ENCODE measurements around the gene CAB39L.

The CAB39L gene

DNA sequence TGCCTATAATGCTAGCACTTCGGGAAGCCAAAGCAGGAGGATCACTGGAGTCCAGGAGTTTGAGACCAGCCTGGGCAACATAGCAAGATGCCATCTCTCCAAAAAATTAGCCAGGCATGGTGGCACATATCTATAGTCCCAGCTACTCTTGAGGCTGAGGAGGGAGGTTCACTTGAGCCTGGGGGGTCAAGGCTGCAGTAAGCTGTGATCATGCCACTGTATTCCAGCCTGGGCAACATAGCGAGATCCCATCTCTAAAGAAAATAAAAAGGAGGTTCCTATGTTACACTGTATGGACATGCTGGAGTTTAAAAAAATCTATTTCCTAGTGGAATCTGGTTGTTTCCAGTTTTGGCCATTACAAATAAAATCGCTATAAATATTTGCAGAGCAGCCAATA lies 2.6 kb downstream of the CAB39L start:
- DNase-seq = no peak

DNA sequence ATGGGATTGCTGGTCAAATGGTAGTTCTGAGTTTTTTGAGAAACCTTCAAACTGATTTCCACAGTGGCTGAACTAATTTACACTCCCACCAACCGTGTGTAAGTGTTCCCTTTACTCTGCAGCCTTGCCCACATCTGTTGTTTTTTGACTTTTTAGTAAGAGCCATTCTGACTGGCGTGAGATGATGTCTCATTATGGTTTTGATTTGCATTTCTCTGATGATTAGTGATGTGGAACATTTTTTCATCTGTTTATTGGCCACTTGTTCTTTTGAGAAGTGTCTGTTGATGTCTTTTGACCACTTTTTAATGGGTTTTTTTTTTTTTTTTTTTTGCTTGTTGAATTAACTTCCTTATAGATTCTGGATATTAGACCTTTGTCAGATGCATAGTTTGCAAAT lies 4.3 kb downstream of the CAB39L start:
- DNase-seq = no peak

DNA sequence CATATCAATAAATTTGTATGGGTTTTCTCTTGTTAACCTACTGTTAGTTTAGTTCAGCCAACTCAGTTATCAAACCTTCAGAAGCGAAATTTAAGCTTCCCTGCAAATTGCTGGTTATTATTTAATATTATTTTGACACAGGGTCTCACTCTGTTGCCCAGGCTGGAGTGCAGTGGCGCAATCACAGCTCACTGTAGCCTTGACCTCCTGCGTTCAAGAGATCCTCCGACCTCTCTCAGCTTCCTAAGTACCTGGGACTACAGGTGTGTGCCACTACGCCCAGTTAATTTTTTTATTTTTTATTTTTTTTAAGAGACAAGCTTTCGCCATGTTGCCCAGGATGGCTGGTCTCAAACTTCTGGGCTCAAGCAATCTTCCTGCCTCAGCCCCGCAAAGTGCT lies 6.2 kb downstream of the CAB39L start:
- no peak for DNase-seq

DNA sequence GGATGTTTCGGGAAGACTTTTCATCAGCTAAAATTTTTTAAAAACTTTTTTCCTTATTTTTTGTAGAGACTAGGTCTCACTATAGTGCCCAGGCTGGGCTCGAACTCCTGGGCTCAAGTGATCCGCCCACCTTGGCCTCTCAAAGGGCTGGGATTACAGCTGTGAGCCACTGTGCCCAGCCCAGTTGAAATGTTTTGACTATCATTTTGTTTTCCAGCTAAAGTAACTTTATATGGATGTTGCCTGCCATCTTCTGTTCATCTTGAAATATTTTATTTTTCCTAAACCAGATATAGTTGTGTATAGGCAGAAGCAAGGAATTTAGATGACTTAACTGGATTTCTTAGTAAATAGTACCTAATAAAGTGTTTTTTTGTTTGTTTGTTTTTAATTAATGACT lies 7.0 kb downstream of the CAB39L start:
- DNase-seq = peak; percentile 30

DNA sequence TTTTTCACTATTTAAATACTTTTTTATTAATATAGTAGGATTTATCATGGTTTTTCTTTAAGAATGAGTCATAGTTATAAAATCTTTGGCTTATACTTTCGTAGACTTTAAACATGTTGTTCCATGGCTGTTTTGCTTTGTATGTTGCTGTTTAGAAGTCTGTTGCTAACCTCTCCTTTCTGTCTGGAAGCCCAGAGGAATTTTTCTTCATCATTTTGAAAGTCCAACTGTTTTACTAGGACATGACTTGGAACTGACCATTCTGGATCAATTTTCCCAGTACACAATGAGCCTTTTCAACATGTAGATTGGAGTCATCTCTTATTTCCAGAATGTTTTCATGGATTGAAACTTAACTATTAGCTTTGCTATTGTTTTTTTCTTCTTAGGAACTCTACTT lies 7.9 kb downstream of the CAB39L start:
- DNase-seq = no peak

DNA sequence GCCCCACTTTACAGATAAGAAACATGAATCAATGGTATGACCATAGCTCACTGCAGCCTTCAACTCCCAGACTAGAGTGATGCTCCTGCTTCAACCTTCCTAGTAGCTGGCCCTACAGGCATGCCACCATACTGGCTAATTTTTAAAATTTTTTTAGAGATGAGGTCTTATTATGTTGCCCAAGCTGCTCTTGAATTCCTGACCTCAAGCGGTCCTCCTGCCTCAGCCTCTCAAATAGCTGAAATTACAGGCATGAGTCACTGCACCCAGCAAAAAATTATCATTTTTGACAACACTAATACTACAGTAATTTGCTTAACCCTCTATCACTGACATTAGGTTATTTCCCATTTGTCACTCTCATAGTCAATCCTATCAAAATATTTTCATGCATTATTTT lies 14.7 kb downstream of the CAB39L start:
- no peak for DNase-seq

DNA sequence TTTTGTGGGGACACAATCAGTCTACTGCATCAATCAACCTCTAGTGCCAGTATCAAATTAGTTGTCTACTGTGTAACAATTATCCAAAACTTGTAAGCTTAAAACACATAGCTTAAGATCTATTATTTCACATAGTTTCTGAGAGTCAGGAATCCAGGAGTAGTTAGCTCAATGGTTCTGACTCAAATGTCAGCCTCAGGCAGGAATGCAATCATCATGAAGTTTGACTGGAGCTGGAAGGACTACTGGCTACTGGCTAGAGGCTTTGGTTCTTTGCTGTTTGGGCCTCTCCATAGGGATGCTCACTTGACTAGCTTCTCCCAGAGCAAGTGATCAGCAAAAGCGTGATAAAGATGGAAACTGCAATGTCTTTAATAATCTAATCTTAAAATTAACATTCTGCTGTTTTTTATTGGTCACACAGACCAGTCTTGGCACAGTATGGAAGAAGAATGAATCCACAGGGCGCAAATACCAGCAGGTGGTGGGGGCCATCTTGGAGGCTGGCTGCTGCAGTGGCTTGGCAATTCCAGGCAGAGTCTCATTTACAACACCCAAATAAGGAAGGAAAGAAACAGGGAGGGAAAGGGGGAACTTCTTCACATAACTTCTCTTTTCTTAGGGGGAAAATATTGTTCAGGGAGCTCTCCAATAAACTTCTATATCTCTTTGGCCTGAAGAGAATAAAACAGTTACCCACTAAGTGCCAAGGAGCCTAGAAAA lies 15.7 kb downstream of the CAB39L start:
- no peak for DNase-seq

DNA sequence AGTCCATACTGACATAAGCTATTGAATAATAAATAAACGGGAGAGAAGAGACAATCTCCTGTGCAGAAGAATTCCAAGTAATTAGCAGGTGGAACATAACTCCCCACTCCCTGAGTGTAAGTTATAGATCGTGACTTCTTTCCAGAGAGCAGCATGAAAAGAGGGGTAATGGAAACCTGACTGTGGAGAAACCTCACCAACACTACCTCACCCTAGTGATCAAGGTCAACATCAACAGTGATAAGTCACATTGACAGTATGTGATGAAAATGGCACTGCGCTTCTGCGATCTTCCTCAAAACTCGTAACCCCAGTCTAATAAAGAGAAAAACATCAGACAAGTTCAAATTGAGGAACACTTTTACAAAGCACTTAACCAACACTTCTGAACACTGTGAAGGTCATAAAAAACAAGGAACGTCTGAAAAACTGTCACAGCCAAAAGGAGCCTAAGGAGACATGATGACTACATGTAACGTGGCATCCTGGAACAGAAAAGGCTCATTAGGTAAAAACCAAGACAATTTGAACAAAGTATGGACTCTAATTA lies 19.8 kb downstream of the CAB39L start:
- DNase-seq = no peak

DNA sequence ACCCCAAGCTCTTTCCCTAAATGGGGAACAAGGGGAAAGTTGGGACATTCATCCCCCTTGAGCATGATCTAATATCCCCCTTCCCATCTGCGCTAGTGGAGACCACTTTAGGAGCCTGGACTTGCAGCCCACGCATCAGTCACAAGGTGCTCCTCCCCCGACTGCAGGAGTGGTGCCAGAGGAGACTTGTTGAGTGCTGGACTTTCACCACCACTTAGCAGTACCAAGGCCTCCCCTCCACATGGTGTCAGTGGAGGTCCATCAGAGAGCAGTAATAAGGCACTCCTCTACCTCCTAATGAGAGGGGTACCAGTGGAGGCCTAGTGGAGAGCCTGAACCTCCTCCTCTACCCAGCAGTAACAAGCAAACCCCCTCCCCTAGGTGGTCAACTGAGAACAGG lies 22.5 kb downstream of the CAB39L start:
- no peak for DNase-seq

DNA sequence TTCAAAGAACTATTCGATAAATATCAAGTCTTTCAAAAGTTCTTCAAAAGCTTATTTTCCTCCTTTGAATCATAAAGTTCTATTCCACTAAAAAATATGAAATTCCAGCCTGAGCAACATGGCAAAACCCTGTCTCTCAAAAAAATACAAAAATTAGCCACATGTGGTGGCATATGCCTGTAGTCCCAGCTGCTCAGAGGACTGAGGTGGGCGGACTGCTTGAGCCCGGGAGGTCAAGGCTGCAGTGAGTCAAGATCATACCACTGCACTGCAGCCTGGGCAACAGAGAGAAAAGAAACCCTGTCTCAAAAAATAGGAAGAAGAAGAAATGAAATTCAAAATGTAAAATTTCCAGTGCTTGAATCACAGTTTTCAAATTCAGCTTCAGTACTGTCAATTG lies 24.6 kb downstream of the CAB39L start:
- no peak for DNase-seq

DNA sequence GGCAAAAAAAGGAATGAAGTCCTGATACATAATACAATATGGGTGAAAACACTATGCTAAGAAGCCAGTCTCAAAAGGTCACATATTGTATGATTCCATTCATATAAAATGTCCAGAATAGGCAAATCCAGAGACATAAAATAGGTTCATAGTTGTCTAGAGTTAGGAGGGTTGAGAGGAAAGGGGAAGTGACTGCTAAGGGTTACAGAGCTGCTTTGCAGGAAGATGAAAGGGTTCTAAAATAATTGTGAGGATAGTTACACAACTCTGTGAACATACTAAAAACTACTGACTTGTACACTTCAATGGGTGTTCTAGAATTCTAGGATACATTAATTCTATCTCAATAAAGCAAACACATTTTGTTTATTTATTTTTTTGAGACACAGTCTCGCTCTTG lies 25.7 kb downstream of the CAB39L start:
- no peak for DNase-seq

DNA sequence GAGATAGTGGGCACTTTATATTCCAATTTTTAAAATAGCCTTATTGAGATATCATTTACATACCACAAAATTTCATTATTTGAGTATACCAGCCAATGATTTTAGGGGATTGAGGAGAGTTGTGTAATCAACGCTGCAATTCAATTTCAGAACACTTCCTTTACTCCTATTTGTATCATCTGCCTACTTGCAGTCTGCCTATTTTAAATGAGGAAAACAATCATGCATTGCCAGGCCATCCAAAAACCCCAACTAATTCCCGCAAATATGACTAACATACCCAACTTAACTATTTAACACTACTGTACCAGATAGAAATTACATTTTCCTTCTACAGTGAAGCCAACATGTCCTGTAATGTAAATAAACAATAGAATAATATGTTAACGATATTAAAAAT lies 26.7 kb downstream of the CAB39L start:
- no peak for DNase-seq

DNA sequence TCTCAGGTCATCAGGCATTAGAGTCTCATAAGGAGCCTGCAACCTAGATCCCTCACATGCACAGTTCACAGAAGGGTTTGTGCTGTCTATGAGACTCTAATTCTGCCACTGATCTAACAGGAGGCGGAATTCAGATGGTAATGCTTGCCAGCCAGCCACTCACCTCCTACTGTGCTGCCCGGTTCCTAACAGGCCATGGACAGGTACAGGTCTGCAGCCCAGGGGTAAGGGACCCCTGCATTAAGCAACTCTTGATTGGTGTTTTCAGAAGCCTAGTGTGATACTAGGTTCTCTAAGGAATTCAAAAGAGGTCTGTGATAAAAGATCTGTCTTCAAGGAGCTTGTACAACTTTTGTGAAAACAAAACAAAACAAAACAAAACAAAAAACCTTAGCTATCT lies 31.1 kb downstream of the CAB39L start:
- no peak for DNase-seq

DNA sequence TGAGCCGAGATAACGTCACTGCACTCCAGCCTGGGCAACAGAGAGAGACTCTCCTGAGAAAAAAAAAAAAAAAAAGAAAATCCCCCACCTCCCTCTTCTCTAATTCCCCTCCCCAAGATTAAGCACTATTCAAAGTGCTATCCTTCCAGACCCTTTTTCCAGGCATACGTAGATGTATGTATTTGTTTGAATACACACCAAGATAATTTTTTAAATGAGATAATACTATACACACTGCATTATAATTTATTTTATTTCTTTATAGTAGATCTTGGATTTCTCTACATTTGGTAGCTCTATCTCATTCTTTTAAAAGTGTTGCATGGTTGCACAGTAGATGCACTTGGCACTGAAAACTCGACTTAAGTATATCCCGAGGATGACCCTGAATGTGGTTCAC lies 32.5 kb downstream of the CAB39L start:
- DNase-seq = no peak

DNA sequence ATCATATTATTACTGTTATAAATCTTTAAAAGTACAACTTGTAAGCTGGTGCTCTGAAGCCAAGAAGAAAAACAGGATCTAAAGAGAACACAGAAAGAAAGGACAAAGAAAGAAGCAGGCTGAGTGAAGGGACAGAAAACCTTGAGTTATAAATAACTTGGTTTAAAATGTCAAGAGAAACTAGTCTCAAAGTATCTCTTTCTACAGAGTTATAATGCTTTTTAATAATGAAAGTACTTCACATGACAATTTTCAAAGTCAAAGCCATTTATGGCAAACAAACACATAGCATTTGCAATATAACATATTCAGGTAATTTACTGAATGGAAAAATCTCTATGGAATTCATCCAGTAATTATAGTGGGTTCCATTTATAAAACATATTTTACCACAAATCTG lies 33.4 kb downstream of the CAB39L start:
- DNase-seq = no peak

DNA sequence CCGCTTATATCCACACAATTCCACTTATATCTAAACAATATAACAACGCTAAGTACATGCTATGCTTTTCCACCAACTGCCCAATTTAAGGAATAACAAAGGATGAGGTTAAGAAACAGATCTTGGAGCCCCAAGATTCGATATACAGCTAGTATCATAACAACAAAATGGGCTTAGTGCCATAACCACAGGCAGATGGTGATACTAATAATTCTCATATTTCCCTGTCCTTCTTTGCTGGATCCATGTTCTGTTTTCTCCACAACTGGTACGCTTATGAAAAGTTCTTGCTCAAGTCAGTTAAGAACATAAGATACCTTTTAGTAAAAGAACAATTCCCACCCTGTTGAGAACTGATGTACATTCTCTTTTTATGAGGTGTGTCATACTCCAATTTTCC lies 33.9 kb downstream of the CAB39L start:
- DNase-seq = no peak

DNA sequence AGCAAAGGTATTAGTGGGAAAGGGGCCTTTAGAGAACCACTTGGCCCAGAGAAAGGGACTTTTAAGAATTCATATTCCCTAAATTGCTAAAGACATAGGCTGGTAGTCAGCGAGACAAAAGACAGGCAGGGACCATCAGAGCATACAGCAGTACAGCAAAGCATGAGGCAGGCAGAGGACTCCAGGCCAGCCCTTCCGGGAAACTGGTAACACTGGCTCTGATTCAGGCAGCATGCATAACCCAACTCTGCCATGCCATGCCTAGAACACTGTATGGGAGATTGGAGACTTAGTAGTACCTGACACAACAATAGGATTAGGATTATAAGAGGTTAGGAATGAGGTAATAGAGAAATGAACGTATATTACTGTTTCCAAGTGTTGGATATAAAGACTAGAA lies 34.9 kb downstream of the CAB39L start:
- DNase-seq = no peak

DNA sequence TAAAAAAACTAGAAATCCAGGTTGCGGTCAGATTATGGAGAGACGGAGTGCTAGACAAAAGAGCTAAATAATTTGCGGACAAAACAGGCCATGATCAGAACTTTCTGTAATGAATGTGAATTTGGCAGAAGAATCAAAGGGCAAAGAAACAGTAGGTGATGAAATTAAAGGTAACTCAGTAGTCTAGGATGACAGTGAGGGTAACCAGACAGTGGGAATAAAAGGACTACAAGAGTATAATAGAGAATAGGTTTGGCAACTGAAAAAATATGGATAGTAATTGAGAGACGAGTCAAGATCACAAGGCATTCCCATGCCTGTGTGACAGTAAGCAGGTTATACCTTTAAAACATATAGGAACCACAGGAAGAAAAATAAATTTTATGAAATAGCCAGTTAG lies 35.9 kb downstream of the CAB39L start:
- no peak for DNase-seq

DNA sequence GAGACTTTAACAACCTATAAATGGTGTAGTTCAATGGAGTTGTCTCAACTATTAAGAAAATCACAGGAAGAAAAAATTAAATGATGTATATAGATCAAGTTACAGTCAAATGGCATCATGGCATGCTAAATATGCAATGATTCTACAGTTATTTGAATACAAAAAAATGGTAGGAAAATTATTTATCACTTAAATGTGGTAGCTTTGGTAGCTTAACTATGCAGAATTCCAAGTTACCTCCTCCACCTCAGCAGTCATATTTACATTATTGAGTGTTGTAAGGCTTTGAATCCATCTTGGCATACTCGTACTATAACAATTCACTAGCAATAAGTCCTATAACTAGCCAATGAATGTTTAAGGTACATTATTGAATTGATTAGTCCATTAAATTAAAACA lies 36.8 kb downstream of the CAB39L start:
- DNase-seq = no peak

DNA sequence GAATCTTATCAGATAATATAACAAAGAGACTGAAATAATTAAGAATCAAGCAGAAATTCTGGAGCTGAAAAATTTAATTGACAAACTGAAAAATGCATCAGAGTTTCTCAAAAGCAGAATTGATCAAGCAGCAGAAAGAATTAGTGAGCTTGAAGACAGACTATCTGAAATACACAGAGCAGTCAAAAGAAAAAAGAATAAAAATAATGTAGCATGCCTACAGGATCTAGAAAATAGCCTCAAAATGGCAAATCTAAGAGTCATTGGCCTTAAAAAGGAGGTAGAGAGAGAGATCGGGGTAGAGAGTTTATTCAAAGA lies 39.2 kb downstream of the CAB39L start:
- no peak for DNase-seq

DNA sequence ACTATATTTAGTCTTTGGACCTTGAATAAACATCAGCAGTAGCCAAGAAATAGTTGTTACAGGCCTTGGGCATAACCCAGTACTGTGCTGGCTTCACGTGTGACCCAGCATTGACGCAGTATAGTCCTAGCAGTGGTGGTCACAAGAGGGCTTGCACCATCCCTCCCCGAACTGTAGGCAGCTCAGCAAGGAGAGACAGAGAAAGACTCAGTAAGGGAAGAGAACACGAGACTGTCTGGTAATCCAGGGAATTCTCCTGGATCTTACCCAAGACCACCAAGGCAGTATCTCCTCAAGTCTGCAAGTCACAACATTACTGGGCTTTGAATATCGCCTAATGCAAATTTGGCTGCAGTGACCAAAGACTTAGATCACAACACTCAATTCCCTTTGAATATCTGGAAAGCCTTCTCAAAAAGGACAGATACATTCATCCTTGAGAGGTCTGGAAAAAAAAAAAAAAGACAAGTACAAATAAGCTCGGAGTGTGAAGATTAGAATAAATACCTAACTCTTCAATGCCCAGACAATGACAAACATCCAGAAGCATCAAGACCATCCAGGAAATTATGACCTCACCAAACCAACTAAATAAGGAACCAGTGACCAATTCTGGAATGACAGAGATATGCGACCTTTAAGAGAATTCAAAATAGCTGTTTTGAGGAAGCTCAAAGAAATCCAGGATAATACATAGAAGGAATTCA lies 39.7 kb downstream of the CAB39L start:
- no peak for DNase-seq

DNA sequence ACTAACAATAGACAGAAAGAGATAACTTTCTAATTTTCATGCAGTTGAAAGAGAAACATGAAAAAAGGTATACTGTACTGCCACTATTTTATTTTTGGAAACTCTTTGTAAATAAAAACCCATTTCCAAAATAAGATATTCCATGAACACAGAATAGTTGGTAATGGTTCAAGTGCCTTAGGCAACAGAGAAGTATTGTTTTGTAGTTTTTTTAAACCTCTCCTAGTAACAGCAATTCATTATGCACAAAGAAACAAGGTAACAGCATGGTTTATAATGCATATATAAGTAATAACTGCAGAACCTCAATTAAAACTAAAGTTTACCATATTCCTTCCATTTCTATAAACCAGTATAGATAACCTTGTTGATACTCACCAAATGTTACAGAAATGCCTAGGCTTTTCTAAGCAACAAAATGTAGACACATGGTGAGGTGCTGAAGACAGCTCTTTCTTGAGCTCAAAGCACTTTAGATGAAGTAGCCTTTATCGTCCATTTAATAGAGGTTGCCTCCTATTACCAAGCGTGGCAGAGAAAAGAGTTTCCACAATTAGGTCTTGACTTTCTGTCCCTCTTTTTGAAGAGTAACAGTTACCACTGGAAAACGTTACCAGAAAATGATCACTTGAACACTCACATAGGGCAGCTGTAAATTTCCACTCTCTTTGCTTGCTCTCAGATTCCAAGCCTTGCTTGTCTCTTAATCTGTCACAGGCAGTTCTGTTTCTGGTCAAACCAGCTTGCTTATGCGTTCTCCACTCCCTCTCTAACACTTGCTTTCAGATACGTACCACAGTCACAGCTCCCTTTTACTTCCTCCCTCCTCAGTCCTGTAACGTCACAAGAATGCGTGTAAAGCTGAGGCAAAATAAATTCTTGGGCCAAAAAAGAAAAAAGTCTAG lies 42.9 kb downstream of the CAB39L start:
- DNase-seq = peak; percentile 52

DNA sequence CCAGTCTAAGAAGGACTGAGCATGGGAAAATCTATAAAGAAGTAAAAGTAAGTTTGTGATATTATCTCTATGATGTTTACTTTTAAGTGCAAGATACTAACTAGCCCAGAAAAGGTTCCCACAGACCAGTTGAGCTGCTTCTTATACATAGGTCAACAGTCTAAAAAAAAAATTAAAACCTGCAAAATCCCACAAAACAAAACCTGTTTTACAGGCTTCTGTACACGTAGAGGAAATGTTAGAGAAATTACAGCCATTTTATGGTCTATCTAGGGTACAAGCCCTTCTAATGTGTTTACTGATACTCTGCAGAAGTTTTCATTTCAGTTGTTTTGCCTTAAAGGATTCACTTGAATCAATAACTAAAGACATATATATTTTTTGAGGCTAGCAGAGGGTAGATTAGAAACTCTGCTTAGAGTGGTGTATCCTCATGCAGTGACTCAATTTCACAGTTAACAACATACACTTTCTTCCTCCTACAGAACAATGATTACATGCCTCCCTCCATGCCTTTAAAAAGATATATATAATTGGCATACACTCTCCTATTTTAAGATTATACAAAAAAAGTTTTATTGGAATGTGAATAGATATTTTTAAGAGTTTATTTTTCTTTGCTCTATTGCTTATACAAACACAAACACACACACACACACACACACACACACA lies 43.9 kb downstream of the CAB39L start:
- DNase-seq = no peak

Measured in eye (tissue), 1 donor.